Islet precursor cell (in vitro differentiated cells): Measurements from ENCODE around the gene MALRD1.
A peak's percentile ranks its signal among the peaks of the same experiment; 100 is the strongest.

Experiments
- DNase-seq: peaks from one replicate; pipeline ENCODE4 v3.0.0-alpha.2; 2018

The MALRD1 gene

GRCh38 chr10:19111501-19112267, 63.1 kb downstream of the MALRD1 start:
- DNase-seq: no peak

DNA sequence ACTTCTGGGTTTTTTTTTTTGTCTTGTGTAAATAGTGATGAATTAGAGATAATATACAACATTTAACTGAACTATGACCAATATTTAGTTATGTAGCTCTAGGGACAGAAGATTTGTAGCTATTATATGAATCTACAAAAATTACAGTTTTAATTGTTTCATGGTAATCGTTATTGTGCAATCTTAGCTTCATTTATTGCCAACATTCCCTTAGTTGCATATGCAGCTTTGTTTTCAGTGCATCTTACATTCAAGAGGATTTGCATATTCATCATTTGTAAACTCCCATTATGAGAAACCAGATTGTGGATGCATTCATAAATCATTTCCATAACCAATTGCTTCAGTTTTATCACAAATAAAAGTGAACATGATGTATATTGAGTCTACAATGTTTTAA, 68.8 kb downstream of the MALRD1 start:
- DNase-seq: no peak

- DNase-seq: no peak
Observed at GRCh38 chr10:19119191-19119590, 70.6 kb downstream of the MALRD1 start.

DNA sequence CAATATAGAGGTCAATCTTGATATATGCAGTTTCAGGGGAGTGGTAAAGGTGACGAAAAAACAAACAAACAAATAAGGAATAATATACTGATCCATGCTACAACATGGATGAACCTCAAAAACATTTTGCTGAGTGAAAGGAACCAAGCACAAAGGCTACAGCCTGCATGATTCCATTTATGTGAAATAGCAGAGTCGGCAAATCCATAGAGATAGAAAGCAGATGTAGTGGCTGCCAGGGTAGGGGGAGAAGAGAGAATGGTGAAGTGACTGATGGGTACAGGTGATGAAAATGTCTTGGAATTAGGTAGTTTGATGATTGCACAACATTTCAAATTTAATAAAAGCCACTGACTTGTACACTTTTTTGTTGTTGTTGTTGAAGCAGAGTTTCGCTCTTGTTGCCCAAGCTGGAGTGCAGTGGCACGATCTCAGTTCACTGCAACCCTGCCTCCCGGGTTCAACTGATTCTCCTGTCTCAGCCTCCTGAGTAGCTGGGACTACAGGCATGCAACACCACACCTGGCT, 71.8 kb downstream of the MALRD1 start:
- DNase-seq: no peak

DNA sequence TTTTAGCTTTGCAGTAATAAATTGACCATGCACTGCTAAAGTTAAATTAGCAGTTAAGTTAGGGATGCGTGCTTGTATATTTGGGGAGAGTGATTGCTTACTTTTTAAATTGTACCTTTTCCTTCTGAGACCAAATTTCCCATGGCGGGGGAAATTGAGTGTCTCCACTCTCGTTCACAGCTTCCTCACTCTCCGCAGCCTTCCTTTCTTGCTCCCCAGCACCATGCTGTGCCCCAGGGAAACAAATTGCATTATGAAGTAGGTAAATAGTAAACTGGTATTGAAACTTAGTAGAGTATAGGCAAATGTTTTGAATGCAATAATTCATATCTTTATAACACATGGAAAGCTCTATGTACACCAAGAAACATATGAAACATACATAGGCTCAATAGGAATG, 85.4 kb downstream of the MALRD1 start:
- DNase-seq: no peak

DNA sequence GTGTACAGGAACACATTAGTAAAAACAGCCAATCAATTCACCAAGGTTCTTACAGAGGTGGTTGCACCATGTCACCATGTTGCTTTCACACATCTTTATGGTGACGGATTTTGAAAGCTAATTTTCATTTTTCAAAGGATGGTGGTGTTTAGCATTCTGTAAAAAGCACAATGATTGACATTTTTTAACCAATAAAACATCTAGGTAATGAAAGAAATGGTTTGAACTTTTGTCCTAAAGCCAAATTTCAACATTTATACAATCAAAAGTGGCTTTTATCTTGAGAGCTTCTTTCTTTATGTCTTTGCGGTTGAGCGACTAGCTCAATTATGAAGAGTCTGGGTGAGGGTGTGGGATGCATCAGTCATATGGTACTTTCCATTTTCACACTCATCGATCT, 94.4 kb downstream of the MALRD1 start:
- DNase-seq: no peak

- no peak for DNase-seq
Observed at GRCh38 chr10:19144206-19144605, 95.6 kb downstream of the MALRD1 start.

DNA sequence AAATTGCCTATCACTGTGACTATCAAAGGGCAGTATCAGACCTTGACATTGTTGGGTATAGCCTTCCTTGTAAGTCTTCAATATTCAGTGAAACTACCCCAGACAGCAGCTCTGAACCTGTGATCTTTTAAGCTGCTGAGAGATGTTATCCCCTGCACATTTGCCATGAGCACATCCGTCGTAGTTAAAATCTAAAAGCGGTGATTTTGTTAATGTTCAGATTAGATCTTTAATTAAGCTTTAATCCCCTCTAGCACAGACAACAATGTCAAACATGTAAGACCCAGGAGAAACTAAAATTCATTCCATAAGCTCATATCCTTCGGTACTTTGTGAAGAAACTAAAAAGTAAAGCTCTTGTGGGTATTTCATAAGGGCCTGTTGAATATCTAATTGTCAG, 105.8 kb downstream of the MALRD1 start:
- no peak for DNase-seq

DNA sequence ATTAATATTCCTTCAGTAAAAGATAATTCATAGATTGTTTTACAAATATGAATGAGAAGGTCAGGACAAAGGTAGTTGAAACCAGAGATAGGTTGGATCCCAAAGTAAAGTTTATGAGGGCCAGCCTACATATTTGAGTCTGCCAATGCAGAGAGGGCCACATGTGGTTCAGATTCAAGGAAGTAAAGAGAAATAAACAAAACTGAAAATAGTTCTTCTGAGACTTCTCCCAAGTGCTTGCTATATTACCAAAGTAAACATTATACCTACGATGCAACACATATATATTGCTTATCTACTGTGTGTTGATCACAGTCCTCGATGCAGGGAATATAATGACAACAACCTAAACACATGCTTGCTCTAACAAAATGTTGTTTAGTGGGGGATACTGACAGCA, 109.8 kb downstream of the MALRD1 start:
- DNase-seq: no peak

GRCh38 chr10:19158870-19159269, 110.3 kb downstream of the MALRD1 start:
- no peak for DNase-seq

GRCh38 chr10:19164461-19164860, 115.9 kb downstream of the MALRD1 start:
- DNase-seq: no peak

- peak; percentile 54 for DNase-seq
Observed at GRCh38 chr10:19168584-19168983, 120.0 kb downstream of the MALRD1 start.

GRCh38 chr10:19169041-19169440, 120.4 kb downstream of the MALRD1 start:
- no peak for DNase-seq

GRCh38 chr10:19169684-19170083, 121.1 kb downstream of the MALRD1 start:
- no peak for DNase-seq

DNA sequence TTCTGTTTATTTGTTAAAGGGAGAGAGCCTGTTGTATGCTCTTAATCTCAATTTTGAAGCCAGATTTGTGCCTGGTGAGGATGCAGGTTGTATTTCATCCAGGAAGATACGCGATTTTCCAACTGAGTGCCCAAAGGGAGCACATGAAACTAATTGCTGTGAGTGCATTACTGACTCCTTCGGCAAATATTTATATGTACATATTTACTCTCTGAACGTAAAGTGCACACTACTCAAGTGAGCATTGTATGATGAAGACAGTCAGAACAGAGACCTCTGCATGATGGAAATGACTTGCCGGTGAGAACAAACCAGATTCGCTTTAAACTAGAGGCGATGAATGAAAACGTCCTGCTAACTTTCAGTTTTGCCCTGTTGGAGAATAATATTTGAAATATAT, 130.1 kb downstream of the MALRD1 start:
- DNase-seq: no peak

GRCh38 chr10:19184891-19185290, 136.3 kb downstream of the MALRD1 start:
- no peak for DNase-seq

- DNase-seq: no peak
Observed at GRCh38 chr10:19194866-19195265, 146.3 kb downstream of the MALRD1 start.

- DNase-seq: no peak
Observed at GRCh38 chr10:19195698-19196097, 147.1 kb downstream of the MALRD1 start.

GRCh38 chr10:19200211-19200610, 151.6 kb downstream of the MALRD1 start:
- DNase-seq: no peak

- DNase-seq: no peak
Observed at GRCh38 chr10:19204246-19204917, 155.8 kb downstream of the MALRD1 start.

- no peak for DNase-seq
Observed at GRCh38 chr10:19209319-19209718, 160.7 kb downstream of the MALRD1 start.

- DNase-seq: no peak
Observed at GRCh38 chr10:19212590-19212989, 164.0 kb downstream of the MALRD1 start.

GRCh38 chr10:19221216-19221615, 172.6 kb downstream of the MALRD1 start:
- no peak for DNase-seq

- no peak for DNase-seq
Observed at GRCh38 chr10:19226025-19226424, 177.4 kb downstream of the MALRD1 start.
